ENCODE results near the gene LNP1.

- TF ChIP-seq EZH2 (IDR thresholded peaks at IDR 0.05; ENCODE audit: insufficient read depth, poor library complexity, severe bottlenecking) = no peak
- no peak for TF ChIP-seq EZH2phosphoT487 (IDR thresholded peaks at IDR 0.05; ENCODE audit: insufficient read depth, low read depth)
These were observed 22.9 kb downstream of the LNP1 start for GRCh38 chr3:100424261-100424660.

Data from GM23248 (cell line).